Left cardiac atrium (tissue), 4 donors: Measurements from ENCODE around the gene ANO3. TPM values are rescaled to one million over a fixed set of nuclear protein-coding genes. Genes with fewer than 3 reads are reported as not detected.
A peak's percentile ranks its signal among the peaks of the same experiment; 100 is the strongest.
"Not testable (repeated sequence)": the region's sequence is repeated elsewhere in the genome, so short reads cannot be mapped to it uniquely, and the experiment has no call there.

Source experiments
- ATAC-seq, 2 donors: fragments of 200-7000 bp; cut with Tn5 transposase; one replicate each; pipeline ENCODE4 v1.9.1; 2020; ENCODE audit warnings: mild to moderate bottlenecking in 2 of 2, moderate library complexity in 2 of 2
- DNase-seq: peaks from one replicate; pipeline ENCODE4 v3.0.0-alpha.2; 2020
- intact Hi-C, 2 donors: fragments of 100-400 bp; cut with DNase I; formaldehyde crosslinking; loops; one replicate each; pipeline versions ENCODE4 v1.14.1 to v1.15.1; 2022 to 2023
- total RNA-seq, 2 donors: library from RNA; stranded (reverse); fragmentation: NEBNext Ultra II Directional; extraction: Animal tissue kit (Norgen Biotek cat#: 25700); gene quantifications; one replicate each; pipeline ENCODE4 v1.2.1, GENCODE V29; 2021
- donor health status: DM: no; HTN: yes; CAD: no.
- donor health status: DM: no; HTN: yes; CAD: no; lungs with severe emphysema.
- donor health status: DM: yes; HTN: yes; CAD: no.
- donor health status: Dilated cardiomyopathy.

The ANO3 gene
- total RNA-seq, 2 donors from 2014 or later, result 0.53 to 0.73 TPM

DNA sequence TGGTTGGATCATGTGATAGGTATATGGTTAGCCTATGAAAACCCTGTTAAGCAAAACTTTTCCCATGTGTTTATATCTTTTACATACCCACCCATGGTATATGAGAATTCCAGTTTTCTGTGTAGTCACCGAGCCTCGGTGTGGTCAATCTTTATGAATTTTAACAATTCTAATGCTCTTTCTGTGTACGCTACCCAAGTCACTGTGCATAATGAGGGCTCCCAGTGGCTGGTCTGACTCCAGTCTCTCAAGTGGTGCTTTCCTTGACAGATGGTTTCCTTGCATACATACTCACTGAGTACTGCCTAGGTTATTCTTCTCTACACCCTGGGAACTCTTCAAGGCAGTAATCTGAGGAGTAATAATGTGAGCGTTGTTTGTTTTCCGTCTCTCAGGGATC is 222.5 kb downstream of the ANO3 start:
- DNase-seq (no peak), ATAC-seq (no peak)
- intact Hi-C loops, result no loop called here

GRCh38 chr11:26556582-26556981 is 224.7 kb downstream of the ANO3 start:
- intact Hi-C loops, result no loop called here
- ATAC-seq, result no peak
- DNase-seq, result no peak

DNA sequence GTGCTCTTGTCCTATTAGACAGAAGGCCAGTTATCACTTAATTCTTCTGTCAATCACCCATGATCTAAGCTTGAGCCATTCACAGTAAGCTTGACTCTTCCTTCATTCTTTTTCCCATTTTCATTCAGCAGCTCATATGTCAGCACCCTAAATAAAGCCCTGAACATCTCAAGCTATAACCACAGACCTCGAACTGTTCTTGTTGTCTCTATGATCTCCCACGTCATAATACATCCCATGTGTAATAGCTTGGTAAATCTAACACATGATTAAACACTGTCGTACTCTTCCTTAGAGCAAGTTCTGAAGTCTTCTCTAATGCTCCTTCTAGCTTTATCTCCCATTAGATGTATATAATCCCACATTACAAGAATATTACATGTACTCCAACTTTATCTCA is 225.7 kb downstream of the ANO3 start:
- DNase-seq, result no peak
- intact Hi-C loops, result no loop called here
- no peak for ATAC-seq

GRCh38 chr11:26558190-26558589 is 226.3 kb downstream of the ANO3 start:
- intact Hi-C loops, result no loop called here
- ATAC-seq (no peak), DNase-seq (no peak)

- ATAC-seq (no peak), DNase-seq (no peak)
- intact Hi-C loops, result no loop called here
These were observed 237.7 kb downstream of the ANO3 start for GRCh38 chr11:26569646-26570045.

- intact Hi-C loops, result no loop called here
- ATAC-seq (no peak), DNase-seq (no peak)
These were observed 240.1 kb downstream of the ANO3 start, which contains the start of gene MUC15 for GRCh38 chr11:26571861-26572654. Gene MUC15 (minus strand): TSS chr11:26572263. CDS start chr11:26567094, 5,169 bp downstream.

GRCh38 chr11:26572770-26573402 is 241.0 kb downstream of the ANO3 start:
- intact Hi-C loops, result no loop called here
- DNase-seq, result no peak
- ATAC-seq, result no peak

- no peak for DNase-seq
- no peak for ATAC-seq
- intact Hi-C loops, result no loop called here
These were observed 242.0 kb downstream of the ANO3 start for GRCh38 chr11:26573896-26574295.

DNA sequence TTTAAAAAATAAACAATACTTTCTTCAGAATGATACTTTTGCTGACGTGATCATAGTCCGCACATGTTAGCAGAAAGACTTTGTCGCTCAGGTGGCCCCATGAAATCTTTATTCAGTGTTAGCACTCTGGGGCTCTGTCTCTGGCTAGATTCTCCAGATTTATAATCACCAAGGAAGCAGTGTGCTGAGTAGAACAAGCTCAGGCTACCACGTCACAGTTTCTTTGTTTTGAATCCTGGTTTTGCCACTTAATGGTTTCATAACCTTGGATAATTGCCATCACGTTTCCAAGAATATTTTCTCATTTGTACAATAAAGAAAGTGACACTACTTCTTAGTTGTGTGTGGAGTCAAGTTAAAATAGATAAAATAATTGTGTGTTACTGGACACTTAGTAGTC is 244.0 kb downstream of the ANO3 start:
- DNase-seq, result no peak
- ATAC-seq, result no peak
- intact Hi-C loops, result no loop called here

DNA sequence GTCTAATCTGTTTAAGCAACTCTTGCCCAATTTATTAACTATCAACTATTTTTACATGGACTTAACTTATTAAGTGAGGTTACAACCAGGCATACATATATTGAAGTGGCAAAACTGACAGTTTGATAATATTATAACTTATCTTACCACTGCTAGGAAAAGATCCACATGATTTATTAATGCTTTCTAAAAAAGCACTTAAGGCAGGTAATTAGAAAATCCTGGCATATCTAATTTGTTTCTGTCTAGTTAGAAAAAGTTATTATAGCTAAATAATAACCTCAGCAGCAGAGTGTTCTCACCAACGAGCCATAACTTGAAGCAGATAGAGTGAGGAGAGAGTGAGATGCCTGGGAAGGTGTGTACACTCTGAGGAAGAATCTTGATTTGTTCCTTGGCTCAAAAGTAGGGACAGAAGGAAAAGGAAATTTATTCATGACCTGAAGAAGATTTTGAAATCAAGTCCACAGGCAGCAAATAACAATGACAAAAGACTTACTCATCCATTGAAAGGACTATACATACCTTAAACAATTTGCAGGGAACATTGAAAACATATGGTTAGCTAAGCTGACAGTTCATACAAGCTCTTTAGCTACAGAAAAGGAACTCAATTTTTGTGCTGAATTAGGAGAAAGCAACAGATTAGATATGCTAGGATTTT is 247.2 kb downstream of the ANO3 start:
- no peak for DNase-seq
- intact Hi-C loops, result no loop called here
- no peak for ATAC-seq

DNA sequence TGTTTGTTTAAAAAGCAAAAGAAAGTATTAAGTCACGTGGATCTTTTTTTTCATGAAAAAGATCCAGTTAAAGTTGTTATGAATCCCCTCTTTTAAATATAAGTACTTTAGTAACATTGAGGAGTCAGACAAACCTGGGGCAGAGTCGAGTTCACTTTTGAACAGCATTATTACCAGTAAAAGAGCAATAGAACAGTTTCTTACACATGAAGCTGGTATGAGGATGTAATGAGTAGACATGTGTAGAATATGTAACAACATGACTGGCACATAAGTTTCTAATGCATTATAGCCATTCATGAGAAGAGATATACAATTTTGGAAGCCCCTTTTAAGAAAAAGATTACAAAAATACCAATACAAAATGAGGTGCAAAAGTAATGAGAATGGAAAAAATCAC is 247.8 kb downstream of the ANO3 start:
- ATAC-seq, result no peak
- intact Hi-C loops, result no loop called here

GRCh38 chr11:26580929-26581328 is 249.0 kb downstream of the ANO3 start:
- intact Hi-C loops, result no loop called here
- DNase-seq, result no peak
- ATAC-seq, result no peak

More for the DNA sequence above, 247.8 kb downstream of the ANO3 start:
- no peak for DNase-seq

- ATAC-seq (peak in 1 of 2 donors; percentile 65), DNase-seq (no peak)
- intact Hi-C loops, result no loop called here
These were observed 251.6 kb downstream of the ANO3 start for GRCh38 chr11:26583550-26583949.

DNA sequence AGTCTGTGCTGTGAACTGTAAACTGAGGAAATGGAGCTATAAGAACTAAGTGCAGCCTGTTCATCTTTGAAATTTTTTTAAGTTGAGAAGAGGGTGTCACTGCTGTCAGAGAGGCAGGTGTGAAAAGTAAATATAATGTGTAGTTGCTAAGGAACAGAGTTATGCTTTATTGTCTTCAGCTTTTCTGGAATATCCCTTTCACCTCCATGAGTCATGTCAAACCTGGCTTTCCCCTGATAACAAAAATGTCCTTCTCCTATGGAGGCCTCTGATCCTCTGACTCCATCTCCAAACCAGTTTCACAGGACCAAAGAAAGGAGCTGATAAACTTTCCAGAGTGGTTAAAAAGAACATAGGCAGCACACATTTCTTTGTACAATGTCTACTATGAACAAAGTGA is 252.9 kb downstream of the ANO3 start:
- intact Hi-C loops, result no loop called here
- ATAC-seq, result no peak
- no peak for DNase-seq

DNA sequence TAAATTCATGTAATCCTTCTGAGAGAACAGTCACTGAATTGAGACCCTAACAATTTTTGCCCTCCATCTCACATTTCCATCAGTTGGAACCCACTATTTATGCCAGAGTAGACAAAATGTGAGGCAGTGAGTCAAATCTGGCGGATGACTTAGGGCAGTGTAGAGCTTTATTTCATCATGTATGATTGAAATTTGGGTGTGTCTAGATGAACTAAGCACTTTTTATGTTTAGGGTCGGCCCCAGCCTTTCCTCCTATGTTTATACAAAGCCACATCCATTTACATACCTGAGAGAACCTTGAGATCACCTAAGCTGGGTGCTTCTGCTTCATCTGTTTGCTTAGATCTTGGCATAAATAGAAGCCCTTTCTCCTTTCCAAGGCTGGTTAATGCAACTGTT is 255.1 kb downstream of the ANO3 start:
- no peak for ATAC-seq
- no peak for DNase-seq
- intact Hi-C loops, result no loop called here

DNA sequence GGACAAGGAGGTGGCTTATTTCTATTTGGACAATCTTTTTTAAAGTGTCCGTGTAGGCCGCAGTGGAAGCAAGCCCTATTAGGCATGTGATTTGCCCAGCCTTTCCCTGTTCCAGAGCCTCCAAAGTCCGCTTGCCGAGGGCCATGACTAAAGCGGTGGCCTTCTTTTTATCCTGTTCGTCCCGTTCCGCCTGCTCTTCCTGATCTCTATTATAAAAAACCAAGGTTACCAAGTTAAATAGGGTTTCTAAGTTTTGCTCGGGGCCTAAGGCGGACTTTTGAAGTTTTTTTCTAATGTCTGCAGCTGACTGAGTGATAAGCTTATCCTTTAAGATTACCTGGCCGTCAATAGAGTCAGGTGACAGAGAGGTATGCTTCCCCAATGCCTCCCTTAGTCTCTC is 261.8 kb downstream of the ANO3 start:
- DNase-seq, result no peak
- intact Hi-C loops, result no loop called here
- no peak for ATAC-seq

- DNase-seq, intact Hi-C loops, ATAC-seq: not testable (repeated sequence)
These were observed 263.4 kb downstream of the ANO3 start for GRCh38 chr11:26595207-26595865.

- ATAC-seq, intact Hi-C loops, DNase-seq: not testable (repeated sequence)
These were observed 265.2 kb downstream of the ANO3 start for GRCh38 chr11:26597049-26597689.

GRCh38 chr11:26597899-26598298 is 266.0 kb downstream of the ANO3 start:
- ATAC-seq (no peak), DNase-seq (no peak)
- intact Hi-C loops, result no loop called here
